ENCODE data around the gene ELOA. TPM values are rescaled to one million over a fixed set of nuclear protein-coding genes. Genes with fewer than 3 reads are reported as not detected.

Gene ELOA
- total RNA-seq, 2 experiments from 2014 or later, result 29.7 to 29.9 TPM

GRCh38 chr1:23696335-23696989 is 46.8 kb upstream of the ELOA start:
- Mint-ChIP-seq H3K4me3 (peak overlapping the region; percentile 95), H3K4me1 (ENCODE audit: low read depth) (peaks cover 74% of the 10 kb centered on the region), H3K36me3 (ENCODE audit: low read depth) (peaks cover 93% of the 10 kb centered on the region), H3K27ac (peak overlapping the region; percentile 65), H3K9me3 (no peaks in the 10 kb centered on the region), H3K27me3 (no peaks in the 10 kb centered on the region)
- ChIA-PET CTCF (interaction anchor here (0.5 to 1.4 kb wide), 3 partner anchors 56 to 182 kb away, joined by 3 to 4 read pairs (median 3); no protein-coding TSS in a partner anchor), POLR2A (interaction anchor here (0.8 to 4.3 kb wide), 5 partner anchors 9 to 141 kb away, joined by 3 to 24 read pairs (median 3); partner anchors contain the start of genes ELOA and PITHD1)
- no peak for TF ChIP-seq CTCF (IDR thresholded peaks at IDR 0.05)
- ATAC-seq (no peak), DNase-seq (no peak)
- intact Hi-C loops (cut with micrococcal nuclease), result loop anchor here (5.0 kb wide), 1 partner anchor 51 kb away; no protein-coding TSS in a partner anchor

DNA sequence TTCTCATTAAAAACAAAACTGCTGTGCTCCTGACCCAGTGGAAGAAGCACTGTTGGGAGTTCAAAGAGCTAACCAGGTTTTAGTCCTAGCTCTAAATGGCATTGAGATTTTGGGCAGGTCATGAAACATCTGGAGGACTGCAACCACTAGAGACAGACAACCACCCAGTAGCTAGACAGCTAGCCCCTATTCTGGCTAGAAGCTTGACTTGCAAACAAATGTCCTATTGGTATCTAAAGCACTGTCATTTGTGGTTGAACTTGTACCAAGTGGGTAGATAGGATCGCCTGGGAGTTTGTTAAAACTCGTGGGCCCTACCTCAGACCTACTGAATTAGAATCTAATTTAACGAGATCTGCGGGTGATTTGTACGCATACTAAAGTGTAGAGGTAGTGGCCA is 44.8 kb upstream of the ELOA start:
- H3K27ac Mint-ChIP-seq, result peak overlapping the region; percentile 71
- no peak overlapping the region for H3K4me3 Mint-ChIP-seq
- no peak for ATAC-seq
- peaks cover 86% of the 10 kb centered on the region for H3K36me3 Mint-ChIP-seq (ENCODE audit: low read depth)
- no peaks in the 10 kb centered on the region for H3K27me3 Mint-ChIP-seq
- peaks cover 67% of the 10 kb centered on the region for H3K4me1 Mint-ChIP-seq (ENCODE audit: low read depth)
- no peak for DNase-seq
- no peaks in the 10 kb centered on the region for H3K9me3 Mint-ChIP-seq
- no peak for TF ChIP-seq CTCF (IDR thresholded peaks at IDR 0.05)
- intact Hi-C loops (cut with micrococcal nuclease), result loop anchor here (5.0 kb wide), 1 partner anchor 49 kb away; no protein-coding TSS in a partner anchor
- ChIA-PET CTCF (interaction anchor here (0.9 to 2.4 kb wide), 6 partner anchors 33 to 201 kb away, joined by 3 to 10 read pairs (median 4); no protein-coding TSS in a partner anchor), POLR2A (interaction anchor here (0.9 to 2.2 kb wide), 10 partner anchors 22 to 257 kb away, joined by 3 to 11 read pairs (median 4); partner anchors contain the start of genes ELOA and ID3)

- DNase-seq (peak; percentile 57), ATAC-seq (peak; percentile 78)
- Mint-ChIP-seq H3K4me3 (no peak overlapping the region), H3K9me3 (no peaks in the 10 kb centered on the region), H3K27ac (peak overlapping the region; percentile 71), H3K4me1 (ENCODE audit: low read depth) (peaks cover 56% of the 10 kb centered on the region), H3K36me3 (ENCODE audit: low read depth) (peaks cover 78% of the 10 kb centered on the region), H3K27me3 (no peaks in the 10 kb centered on the region)
- no peak for TF ChIP-seq CTCF (IDR thresholded peaks at IDR 0.05)
- CTCF ChIA-PET, result interaction anchor here (0.8 to 3.2 kb wide), 7 partner anchors 8 to 202 kb away, joined by 3 to 13 read pairs (median 6); partner anchors contain the start of genes ELOA and RPL11
- POLR2A ChIA-PET, result interaction anchor here (0.8 to 3.9 kb wide), 8 partner anchors 8 to 202 kb away, joined by 3 to 20 read pairs (median 4); partner anchors contain the start of genes ELOA, ID3, PITHD1 and RPL11
- intact Hi-C loops (cut with micrococcal nuclease), result loop anchor here (5.0 kb wide), 1 partner anchor 48 kb away; no protein-coding TSS in a partner anchor
Observed at GRCh38 chr1:23699280-23700179, 43.7 kb upstream of the ELOA start.

GRCh38 chr1:23701310-23701709 is 42.0 kb upstream of the ELOA start:
- ATAC-seq (no peak), DNase-seq (no peak)
- ChIA-PET POLR2A (interaction anchor here (0.9 to 3.9 kb wide), 3 partner anchors 10 to 43 kb away, joined by 3 to 20 read pairs (median 3); partner anchors contain the start of gene RPL11), CTCF (interaction anchor here (3.2 kb wide), 1 partner anchor 10 kb away, joined by 13 read pairs; the partner anchor contains the start of gene RPL11)
- H3K36me3 Mint-ChIP-seq (ENCODE audit: low read depth), result peaks cover 65% of the 10 kb centered on the region
- H3K27ac Mint-ChIP-seq, result no peak overlapping the region
- H3K4me3 Mint-ChIP-seq, result no peak overlapping the region
- no peak for TF ChIP-seq CTCF (IDR thresholded peaks at IDR 0.05)
- H3K4me1 Mint-ChIP-seq (ENCODE audit: low read depth), result peaks cover 38% of the 10 kb centered on the region
- H3K9me3 Mint-ChIP-seq, result no peaks in the 10 kb centered on the region
- no peaks in the 10 kb centered on the region for H3K27me3 Mint-ChIP-seq
- intact Hi-C loops (cut with micrococcal nuclease), result no loop called here
